OCI-LY1 (cell line): ENCODE results near the gene GMIP.

Experiments
- H2AFZ ChIP-seq: fragments of 200-600 bp; sonication (generic), shearing (Covaris generic); 2 replicates; pipeline ENCODE4 v1.6.0; 2014; ENCODE audit warnings: antibody characterized with exemption, mild to moderate bottlenecking, low read length
- H3F3A ChIP-seq: fragments of 200-600 bp; sonication (generic), shearing (Covaris generic); 2 replicates; pipeline ENCODE4 v1.6.0; 2014; ENCODE audit warnings: mild to moderate bottlenecking, antibody characterized with exemption, low read length, moderate library complexity; ENCODE audit not compliant: insufficient read depth
- H3K27ac ChIP-seq: fragments of 200-600 bp; sonication (generic); 2 replicates; pipeline ENCODE4 v1.5.1; 2014; ENCODE audit warnings: low read length, mixed run types, mild to moderate bottlenecking, low read depth; ENCODE audit not compliant: poor library complexity, severe bottlenecking
- H3K27me3 ChIP-seq: fragments of 200-600 bp; sonication (generic); 2 replicates; pipeline ENCODE4 v1.6.0; 2014; ENCODE audit warnings: antibody characterized with exemption, mild to moderate bottlenecking, low read length, moderate library complexity; ENCODE audit not compliant: insufficient read depth
- H3K36me3 ChIP-seq: fragments of 200-600 bp; sonication (generic); 2 replicates; pipeline ENCODE4 v1.6.1; 2014; ENCODE audit warnings: mild to moderate bottlenecking, antibody characterized with exemption, low read length, moderate library complexity, mixed read lengths; ENCODE audit not compliant: insufficient read depth
- H3K4me1 ChIP-seq: fragments of 200-600 bp; sonication (generic); 2 replicates; pipeline ENCODE4 v1.5.1; 2014; ENCODE audit warnings: mild to moderate bottlenecking, low read length, moderate library complexity; ENCODE audit not compliant: insufficient read depth, severe bottlenecking
- H3K4me2 ChIP-seq: fragments of 200-600 bp; sonication (generic), shearing (Covaris generic); 2 replicates; pipeline ENCODE4 v1.6.1; 2014; ENCODE audit warnings: low read length
- H3K4me3 ChIP-seq: fragments of 200-600 bp; sonication (generic); 2 replicates; pipeline ENCODE4 v1.5.1; 2014; ENCODE audit warnings: low read length, low read depth, mild to moderate bottlenecking, mixed read lengths; ENCODE audit not compliant: poor library complexity, severe bottlenecking
- H3K79me2 ChIP-seq: fragments of 200-600 bp; shearing (Covaris generic); 2 replicates; pipeline ENCODE4 v1.6.1; 2016; ENCODE audit warnings: mixed run types, low read length, mixed read lengths; ENCODE audit not compliant: insufficient read depth
- H3K9ac ChIP-seq: fragments of 200-600 bp; sonication (generic), shearing (Covaris generic); 2 replicates; pipeline ENCODE4 v1.6.1; 2014; ENCODE audit warnings: mild to moderate bottlenecking, low read length, mixed read lengths
- H3K9me2 ChIP-seq: fragments of 200-600 bp; sonication (generic), shearing (Covaris generic); 2 replicates; pipeline ENCODE4 v1.6.1; 2014; ENCODE audit warnings: low read depth, mild to moderate bottlenecking, low read length, mixed read lengths
- H3K9me3 ChIP-seq: fragments of 200-600 bp; shearing (Covaris generic); 2 replicates; pipeline ENCODE4 v1.6.1; 2014; ENCODE audit warnings: low read length, mixed read lengths
- H4K20me1 ChIP-seq: fragments of 200-600 bp; sonication (generic), shearing (Covaris generic); 2 replicates; pipeline ENCODE4 v1.6.0; 2016; ENCODE audit warnings: mild to moderate bottlenecking, low read length; ENCODE audit not compliant: insufficient read depth
- CTCF ChIP-seq: fragments of 200-600 bp; sonication (generic), shearing (Covaris generic); IDR thresholded peaks from 2 replicates; pipeline ENCODE4 v1.5.1; 2017; ENCODE audit warnings: mild to moderate bottlenecking, antibody characterized with exemption, low read length, moderate library complexity, mixed read lengths
- EZH2 ChIP-seq: fragments of 200-600 bp; sonication (generic), shearing (Covaris generic); IDR thresholded peaks from 2 replicates; pipeline ENCODE4 v1.8.0; 2017; ENCODE audit warnings: borderline replicate concordance, mixed run types, mild to moderate bottlenecking, antibody characterized with exemption, low read length, moderate library complexity, mixed read lengths

The GMIP gene

GRCh38 chr19:19679176-19680073 lies 36.0 kb upstream of the GMIP start:
- H3K9me3 ChIP-seq: peaks cover 57% of the 10 kb centered on the region
- H3K4me3 ChIP-seq: no peak overlapping the region
- no peak for TF ChIP-seq CTCF
- no peak for TF ChIP-seq EZH2

GRCh38 chr19:19677579-19677978 lies 34.1 kb upstream of the GMIP start:
- no peak overlapping the region for H3K4me2 ChIP-seq
- H3K4me1 ChIP-seq: no peaks in the 10 kb centered on the region
- H3K79me2 ChIP-seq: peaks cover 43% of the 10 kb centered on the region
- no peak overlapping the region for H3K4me3 ChIP-seq
- no peak overlapping the region for H3K27ac ChIP-seq
- TF ChIP-seq CTCF: no peak
- H3K9me2 ChIP-seq: no peaks in the 10 kb centered on the region
- no peak overlapping the region for H2AFZ ChIP-seq
- peaks cover 53% of the 10 kb centered on the region for H3K9me3 ChIP-seq
- no peaks in the 10 kb centered on the region for H3K27me3 ChIP-seq
- no peak overlapping the region for H3K9ac ChIP-seq
- no peaks in the 10 kb centered on the region for H4K20me1 ChIP-seq
- no peaks in the 10 kb centered on the region for H3F3A ChIP-seq
- peaks cover 99% of the 10 kb centered on the region for H3K36me3 ChIP-seq

More at GRCh38 chr19:19679176-19680073, 36.0 kb upstream of the GMIP start:
- Histone ChIP-seq H3K9me2 (no peaks in the 10 kb centered on the region), H2AFZ (no peak overlapping the region), H4K20me1 (no peaks in the 10 kb centered on the region), H3K27ac (no peak overlapping the region), H3K4me1 (no peaks in the 10 kb centered on the region), H3K9ac (no peak overlapping the region), H3K4me2 (no peak overlapping the region), H3K79me2 (peaks cover 25% of the 10 kb centered on the region), H3F3A (no peaks in the 10 kb centered on the region), H3K27me3 (no peaks in the 10 kb centered on the region), H3K36me3 (peaks cover 96% of the 10 kb centered on the region)

- no peaks in the 10 kb centered on the region for H3K27me3 ChIP-seq
- H3K79me2 ChIP-seq: peaks cover 75% of the 10 kb centered on the region
- H3K27ac ChIP-seq: no peak overlapping the region
- peaks cover 38% of the 10 kb centered on the region for H3K9me3 ChIP-seq
- peaks cover 12% of the 10 kb centered on the region for H3K4me1 ChIP-seq
- H4K20me1 ChIP-seq: no peaks in the 10 kb centered on the region
- TF ChIP-seq CTCF (no peak), EZH2 (no peak)
- H3K9me2 ChIP-seq: no peaks in the 10 kb centered on the region
- no peak overlapping the region for H3K4me2 ChIP-seq
- no peaks in the 10 kb centered on the region for H3F3A ChIP-seq
- no peak overlapping the region for H2AFZ ChIP-seq
- no peak overlapping the region for H3K9ac ChIP-seq
- H3K36me3 ChIP-seq: peaks cover 95% of the 10 kb centered on the region
- H3K4me3 ChIP-seq: no peak overlapping the region
These were observed 30.9 kb upstream of the GMIP start for GRCh38 chr19:19674315-19674714.
